PC-3 (cell line): ENCODE measurements around the gene SOAT2. TPM values are rescaled to one million over a fixed set of nuclear protein-coding genes. Genes with fewer than 3 reads are reported as not detected.

ENCODE experiments used
- ATAC-seq: fragments of 200-7000 bp; cut with Tn5 transposase; 2 replicates; pipeline ENCODE4 v1.9.1; 2020; ENCODE audit warnings: mild to moderate bottlenecking, moderate library complexity
- BruUV-seq: library from RNA; stranded (reverse); fragments of 400-500 nt; replicated peaks from 2 replicates; lab custom pipeline; 2021; lab: Mats Ljungman, UMichigan
- CTCF ChIA-PET: fragments of 300-600 bp; sonication (Branson Sonifier 250); formaldehyde crosslinking; loops from one replicate; lab custom pipeline; 2022; ENCODE audit warnings: antibody characterized with exemption; lab: Charles Lee
- POLR2A ChIA-PET: fragments of 300-600 bp; sonication (Branson Sonifier 250); formaldehyde crosslinking; loops from one replicate; lab custom pipeline; 2022; ENCODE audit warnings: antibody characterized with exemption; ENCODE audit not compliant: unreplicated experiment; lab: Charles Lee
- DNase-seq: peaks from one replicate; pipeline ENCODE4 v3.0.0-alpha.2; 2015
- H2AFZ ChIP-seq: fragments of 300-600 bp; sonication (generic); 2 replicates; pipeline ENCODE4 v1.6.0; 2016; ENCODE audit warnings: antibody characterized with exemption, low read length
- H3F3A ChIP-seq: fragments of 300-600 bp; sonication (generic); one replicate; pipeline ENCODE4 v1.6.0; 2017; ENCODE audit warnings: antibody characterized with exemption, low read length, control low read depth, mild to moderate bottlenecking; ENCODE audit not compliant: unreplicated experiment
- H3K27ac ChIP-seq: fragments of 300-600 bp; sonication (generic); 2 replicates; pipeline ENCODE4 v1.5.1; 2016; ENCODE audit warnings: mild to moderate bottlenecking, low read length
- H3K27me3 ChIP-seq: fragments of 300-600 bp; sonication (generic); 2 replicates; pipeline ENCODE4 v1.6.1; 2016; ENCODE audit warnings: low read length, mixed read lengths
- H3K36me3 ChIP-seq: fragments of 300-600 bp; sonication (generic); 2 replicates; pipeline ENCODE4 v1.6.1; 2016; ENCODE audit warnings: low read depth, mixed run types, low read length, mixed read lengths
- H3K4me1 ChIP-seq: fragments of 300-600 bp; sonication (generic); 2 replicates; pipeline ENCODE4 v1.5.1; 2016; ENCODE audit warnings: low read length; ENCODE audit not compliant: insufficient read depth
- H3K4me2 ChIP-seq: fragments of 300-600 bp; sonication (generic); 2 replicates; pipeline ENCODE4 v1.6.0; 2016; ENCODE audit warnings: low read length
- H3K4me3 ChIP-seq: fragments of 300-600 bp; sonication (generic); 2 replicates; pipeline ENCODE4 v1.5.1; 2016; ENCODE audit warnings: mild to moderate bottlenecking, low read length, mixed read lengths
- H3K79me2 ChIP-seq: fragments of 300-600 bp; sonication (generic); 2 replicates; pipeline ENCODE4 v1.6.1; 2017; ENCODE audit warnings: low read length, mixed read lengths
- H3K9ac ChIP-seq: fragments of 300-600 bp; sonication (generic); 2 replicates; pipeline ENCODE4 v1.6.0; 2016; ENCODE audit warnings: mild to moderate bottlenecking, low read length
- H3K9me2 ChIP-seq: fragments of 300-600 bp; sonication (generic); replicated peaks from 2 replicates; pipeline ENCODE4 v1.6.1; 2016; ENCODE audit warnings: mixed run types, low read length, mixed read lengths
- H3K9me3 ChIP-seq: fragments of 300-600 bp; sonication (generic); 2 replicates; pipeline ENCODE4 v1.6.1; 2016; ENCODE audit warnings: low read length, mixed read lengths
- H4K20me1 ChIP-seq: fragments of 300-600 bp; sonication (generic); 2 replicates; pipeline ENCODE4 v1.6.1; 2016; ENCODE audit warnings: low read length, mixed read lengths
- CTCF ChIP-seq: fragments of 300-600 bp; sonication (generic); conservative IDR thresholded peaks from 2 replicates; pipeline ENCODE4 v1.5.1; 2017; ENCODE audit warnings: antibody characterized with exemption, low read depth, mild to moderate bottlenecking, low read length
- EZH2 ChIP-seq: fragments of 300-600 bp; sonication (generic); IDR thresholded peaks from one replicate; pipeline ENCODE4 v1.6.1; 2017; ENCODE audit warnings: antibody characterized with exemption, mild to moderate bottlenecking, low read length; ENCODE audit not compliant: unreplicated experiment
- EZH2phosphoT487 ChIP-seq: fragments of 300-600 bp; sonication (generic); IDR thresholded peaks from 2 replicates; pipeline ENCODE4 v1.6.1; 2018; ENCODE audit warnings: mild to moderate bottlenecking, antibody characterized with exemption, low read length, borderline replicate concordance
- intact Hi-C: fragments of 100-400 bp; cut with micrococcal nuclease; formaldehyde crosslinking; loops from 2 replicates; pipeline ENCODE4 v1.9.0; 2023
- total RNA-seq: library from RNA; depleted of rRNA; stranded (reverse); fragments of >200 nt; gene quantifications from 2 replicates; pipeline ENCODE4 v1.2.3, GENCODE V29; 2014

SOAT2 gene
- total RNA-seq, 1 experiment from 2014 or later = 0.07 TPM

GRCh38 chr12:53067074-53067992 is 36.0 kb upstream of the SOAT2 start:
- TF ChIP-seq CTCF = no peak
- no peak for TF ChIP-seq EZH2phosphoT487
- no peak for TF ChIP-seq EZH2
- no peaks in the 10 kb centered on the region for H3K9me2 ChIP-seq
- CTCF ChIA-PET = interaction anchor here (2.1 kb wide), 1 partner anchor 32 kb away, joined by 37 read pairs; no protein-coding TSS in a partner anchor
- POLR2A ChIA-PET = no interaction called here
- H3K36me3 ChIP-seq = peaks cover 4% of the 10 kb centered on the region; the same call in 1 of the 2 replicates
- H4K20me1 ChIP-seq = no peaks in the 10 kb centered on the region
- H3K27ac ChIP-seq = no peak overlapping the region
- H3K9me3 ChIP-seq = no peaks in the 10 kb centered on the region
- peaks cover 17% of the 10 kb centered on the region for H3K4me1 ChIP-seq
- no peaks in the 10 kb centered on the region for H3K27me3 ChIP-seq
- intact Hi-C loops = loop anchor here (10.0 kb wide), 1 partner anchor 107 kb away; no protein-coding TSS in a partner anchor
- no peak for DNase-seq
- no peak overlapping the region for H2AFZ ChIP-seq
- H3F3A ChIP-seq = no peaks in the 10 kb centered on the region
- H3K79me2 ChIP-seq = no peaks in the 10 kb centered on the region
- BruUV-seq = no TSS peak
- no peak for ATAC-seq
- no peak overlapping the region for H3K9ac ChIP-seq
- H3K4me2 ChIP-seq = no peak overlapping the region
- H3K4me3 ChIP-seq = no peak overlapping the region

- no peak for ATAC-seq
- Histone ChIP-seq H3K27me3 (no peaks in the 10 kb centered on the region), H3K79me2 (no peaks in the 10 kb centered on the region), H3K9me3 (no peaks in the 10 kb centered on the region), H3K27ac (no peak overlapping the region), H2AFZ (no peak overlapping the region), H3F3A (no peaks in the 10 kb centered on the region), H3K4me2 (no peak overlapping the region), H3K4me1 (peaks cover 17% of the 10 kb centered on the region), H3K9ac (no peak overlapping the region), H3K4me3 (no peak overlapping the region), H3K9me2 (no peaks in the 10 kb centered on the region), H3K36me3 (peaks cover 4% of the 10 kb centered on the region; the same call in 1 of the 2 replicates), H4K20me1 (no peaks in the 10 kb centered on the region)
- intact Hi-C loops = loop anchor here (10.0 kb wide), 1 partner anchor 107 kb away; no protein-coding TSS in a partner anchor
- CTCF ChIA-PET = no interaction called here
- TF ChIP-seq EZH2 (no peak), EZH2phosphoT487 (no peak), CTCF (no peak)
- DNase-seq = no peak
- POLR2A ChIA-PET = no interaction called here
- BruUV-seq = no TSS peak
Observed at GRCh38 chr12:53067993-53068770, 35.1 kb upstream of the SOAT2 start.
